TTC549 (cell line): ENCODE measurements around the gene ZBTB32.
"Not testable (repeated sequence)": the region's sequence is repeated elsewhere in the genome, so short reads cannot be mapped to it uniquely, and the experiment has no call there.

Experiments
- FAIRE-seq: peaks from 2 replicates; lab custom pipeline; 2012; peaks lifted over from hg19 to GRCh38; lab: Jason Lieb, UNC

The ZBTB32 gene

GRCh38 chr19:35704218-35704617, at the start of gene ZBTB32:
Gene ZBTB32 (plus strand): TSS chr19:35704558. CDS start chr19:35714627, 10,069 bp downstream.
- no peak for FAIRE-seq

GRCh38 chr19:35654828-35655227, 49.5 kb upstream of the ZBTB32 start:
- not testable (repeated sequence) for FAIRE-seq

- no peak for FAIRE-seq
Observed at GRCh38 chr19:35655600-35655999, 48.8 kb upstream of the ZBTB32 start.

- FAIRE-seq = no peak
Observed at GRCh38 chr19:35656700-35657099, 47.7 kb upstream of the ZBTB32 start.

- FAIRE-seq = no peak
Observed at GRCh38 chr19:35657904-35658700, 46.3 kb upstream of the ZBTB32 start.

- FAIRE-seq = no peak
Observed at GRCh38 chr19:35661995-35662340, 42.4 kb upstream of the ZBTB32 start.

- no peak for FAIRE-seq
Observed at GRCh38 chr19:35663981-35664380, 40.4 kb upstream of the ZBTB32 start.

GRCh38 chr19:35665157-35665556, 39.2 kb upstream of the ZBTB32 start:
- no peak for FAIRE-seq

- no peak for FAIRE-seq
Observed at GRCh38 chr19:35665604-35666003, 38.8 kb upstream of the ZBTB32 start.

- FAIRE-seq = no peak
Observed at GRCh38 chr19:35666251-35666913, 38.0 kb upstream of the ZBTB32 start, which contains the start of gene UPK1A. Gene UPK1A (plus strand): TSS chr19:35666517. CDS start chr19:35666813, 296 bp downstream.

GRCh38 chr19:35669566-35669965, 34.8 kb upstream of the ZBTB32 start:
- no peak for FAIRE-seq

GRCh38 chr19:35669974-35670373, 34.4 kb upstream of the ZBTB32 start:
- no peak for FAIRE-seq

- FAIRE-seq = no peak
Observed at GRCh38 chr19:35670686-35671085, 33.7 kb upstream of the ZBTB32 start.

- no peak for FAIRE-seq
Observed at GRCh38 chr19:35671818-35672217, 32.5 kb upstream of the ZBTB32 start.

- FAIRE-seq = no peak
Observed at GRCh38 chr19:35673121-35673804, 31.1 kb upstream of the ZBTB32 start.

GRCh38 chr19:35675589-35676140, 28.7 kb upstream of the ZBTB32 start:
- FAIRE-seq = no peak

- FAIRE-seq = no peak
Observed at GRCh38 chr19:35689836-35690235, 14.5 kb upstream of the ZBTB32 start.

- not testable (repeated sequence) for FAIRE-seq
Observed at GRCh38 chr19:35691106-35691505, 13.3 kb upstream of the ZBTB32 start.

GRCh38 chr19:35692010-35692409, 12.3 kb upstream of the ZBTB32 start:
- FAIRE-seq = no peak

- FAIRE-seq = no peak
Observed at GRCh38 chr19:35693422-35693821, 10.9 kb upstream of the ZBTB32 start.

GRCh38 chr19:35693835-35694599, 10.3 kb upstream of the ZBTB32 start:
- FAIRE-seq = no peak

GRCh38 chr19:35695895-35696422, 8.4 kb upstream of the ZBTB32 start:
- no peak for FAIRE-seq
